Sigmoid colon (tissue), 4 donors: Measurements from ENCODE around the gene PTPRD.

ENCODE experiments used
- POLR2A ChIP-seq, 2 donors: fragments of 450-650 bp; IDR thresholded peaks; one replicate each; pipeline ENCODE4 v1.6.1; 2016; ENCODE audit warnings: antibody characterized with exemption in 2 of 2, mild to moderate bottlenecking in 2 of 2, moderate library complexity in 2 of 2
- POLR2AphosphoS5 ChIP-seq, 4 donors: sonication (generic); formaldehyde crosslinking; IDR thresholded peaks; one replicate each; pipeline ENCODE4 v1.6.1; 2017; ENCODE audit warnings: antibody characterized with exemption in 4 of 4
- TF ChIP-seq, protein P1 (sequence below), 4 experiments: fragments of 450-650 bp in 3 of 4; fragments of 200-600 bp in 1 of 4; IDR thresholded peaks; one replicate each; pipeline ENCODE4 v1.5.1; 2016 to 2019; ENCODE audit warnings: antibody characterized with exemption in 4 of 4, mild to moderate bottlenecking in 3 of 4, moderate library complexity in 2 of 4

DNA sequence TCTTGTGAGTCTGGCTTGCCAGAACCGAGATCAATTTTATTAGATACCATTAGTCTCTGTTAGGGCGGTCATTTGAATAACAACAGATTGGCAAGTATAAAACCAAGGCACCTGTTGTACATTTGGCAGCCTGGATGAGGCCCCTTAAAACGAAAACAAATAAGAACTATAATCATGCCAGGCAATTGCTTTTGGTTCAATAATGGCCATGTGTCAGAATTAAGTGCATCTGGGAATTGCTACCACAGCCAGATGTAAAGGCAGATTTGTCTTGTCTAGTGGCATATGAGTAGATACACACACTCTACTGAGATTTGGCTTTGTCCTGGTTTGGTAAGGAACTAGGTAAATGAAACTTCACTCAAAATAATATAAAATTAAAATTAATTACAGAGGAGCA, 1767.0 kb downstream of the PTPRD start:
- TF ChIP-seq, protein P1, sequence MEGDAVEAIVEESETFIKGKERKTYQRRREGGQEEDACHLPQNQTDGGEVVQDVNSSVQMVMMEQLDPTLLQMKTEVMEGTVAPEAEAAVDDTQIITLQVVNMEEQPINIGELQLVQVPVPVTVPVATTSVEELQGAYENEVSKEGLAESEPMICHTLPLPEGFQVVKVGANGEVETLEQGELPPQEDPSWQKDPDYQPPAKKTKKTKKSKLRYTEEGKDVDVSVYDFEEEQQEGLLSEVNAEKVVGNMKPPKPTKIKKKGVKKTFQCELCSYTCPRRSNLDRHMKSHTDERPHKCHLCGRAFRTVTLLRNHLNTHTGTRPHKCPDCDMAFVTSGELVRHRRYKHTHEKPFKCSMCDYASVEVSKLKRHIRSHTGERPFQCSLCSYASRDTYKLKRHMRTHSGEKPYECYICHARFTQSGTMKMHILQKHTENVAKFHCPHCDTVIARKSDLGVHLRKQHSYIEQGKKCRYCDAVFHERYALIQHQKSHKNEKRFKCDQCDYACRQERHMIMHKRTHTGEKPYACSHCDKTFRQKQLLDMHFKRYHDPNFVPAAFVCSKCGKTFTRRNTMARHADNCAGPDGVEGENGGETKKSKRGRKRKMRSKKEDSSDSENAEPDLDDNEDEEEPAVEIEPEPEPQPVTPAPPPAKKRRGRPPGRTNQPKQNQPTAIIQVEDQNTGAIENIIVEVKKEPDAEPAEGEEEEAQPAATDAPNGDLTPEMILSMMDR (IDR thresholded peaks at IDR 0.05) = no peak
- TF ChIP-seq POLR2A (IDR thresholded peaks at IDR 0.05) = no peak
- TF ChIP-seq POLR2AphosphoS5 (IDR thresholded peaks at IDR 0.05) = no peak
